NCI-H2081 treated with DMSO at 0.1 percent for 48 hours (cell line): Measurements from ENCODE around the gene ANKRD30B.
"Not testable (repeated sequence)": the region's sequence is repeated elsewhere in the genome, so short reads cannot be mapped to it uniquely, and the experiment has no call there.

Experiments used
- DNase-seq: peaks from one replicate; lab custom pipeline; 2025; lab: John Stamatoyannopoulos, UW

ANKRD30B gene

DNA sequence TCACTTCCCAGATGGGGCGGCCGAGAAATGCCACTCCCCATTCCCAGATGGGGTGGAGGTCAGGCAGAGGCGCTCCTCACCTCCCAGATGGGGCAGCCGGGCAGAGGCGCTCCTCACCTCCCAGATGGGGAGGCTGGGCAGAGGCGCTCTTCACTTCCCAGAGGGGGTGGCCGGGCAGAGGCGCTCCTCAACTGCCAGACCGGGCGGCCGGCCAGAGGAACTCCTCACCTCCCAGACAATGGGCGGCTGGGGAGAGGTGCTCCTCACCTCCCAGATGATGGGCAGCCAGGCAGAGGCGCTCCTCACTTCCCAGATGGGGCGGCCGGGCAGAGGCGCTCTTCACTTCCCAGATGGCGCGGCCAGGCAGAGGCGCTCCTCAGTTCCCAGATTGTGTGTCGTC is 108.3 kb downstream of the ANKRD30B start:
- not testable (repeated sequence) for DNase-seq

DNA sequence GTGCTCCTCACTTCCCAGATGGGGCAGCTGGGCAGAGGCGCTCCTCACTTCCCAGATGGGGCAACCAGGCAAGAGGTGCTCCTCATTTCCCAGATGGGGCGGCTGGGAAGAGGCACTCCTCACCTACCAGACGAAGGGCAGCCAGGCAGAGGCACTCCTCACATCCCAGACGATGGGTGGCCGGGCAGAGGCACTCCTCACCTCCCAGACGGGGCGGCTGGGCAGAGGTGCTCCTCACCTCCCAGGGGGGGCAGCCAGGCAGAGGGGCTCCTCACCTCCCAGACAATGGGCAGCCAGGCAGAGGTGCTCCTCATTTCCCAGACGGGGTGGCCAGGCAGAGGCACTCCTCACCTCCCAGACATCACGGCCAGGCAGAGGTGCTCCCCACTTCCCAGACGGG is 110.5 kb downstream of the ANKRD30B start:
- DNase-seq = not testable (repeated sequence)

DNA sequence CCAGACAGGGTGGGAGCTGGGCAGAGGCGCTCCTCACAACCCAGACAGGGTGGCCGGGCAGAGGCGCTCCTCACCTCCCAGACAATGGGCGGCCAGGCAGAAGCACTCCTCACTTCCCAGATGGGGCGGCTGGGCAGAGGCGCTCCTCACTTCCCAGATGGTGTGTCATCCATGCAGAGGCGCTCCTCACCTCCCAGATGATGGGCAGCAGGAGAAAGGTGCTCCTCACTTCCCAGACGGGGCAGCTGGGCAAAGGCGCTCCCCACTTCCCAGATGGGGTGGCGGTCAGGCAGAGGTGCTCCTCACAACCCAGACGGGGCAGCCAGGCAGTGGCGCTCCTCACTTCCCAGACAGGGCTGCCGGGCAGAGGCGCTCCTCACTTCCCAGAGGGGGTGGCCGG is 112.0 kb downstream of the ANKRD30B start:
- not testable (repeated sequence) for DNase-seq

DNA sequence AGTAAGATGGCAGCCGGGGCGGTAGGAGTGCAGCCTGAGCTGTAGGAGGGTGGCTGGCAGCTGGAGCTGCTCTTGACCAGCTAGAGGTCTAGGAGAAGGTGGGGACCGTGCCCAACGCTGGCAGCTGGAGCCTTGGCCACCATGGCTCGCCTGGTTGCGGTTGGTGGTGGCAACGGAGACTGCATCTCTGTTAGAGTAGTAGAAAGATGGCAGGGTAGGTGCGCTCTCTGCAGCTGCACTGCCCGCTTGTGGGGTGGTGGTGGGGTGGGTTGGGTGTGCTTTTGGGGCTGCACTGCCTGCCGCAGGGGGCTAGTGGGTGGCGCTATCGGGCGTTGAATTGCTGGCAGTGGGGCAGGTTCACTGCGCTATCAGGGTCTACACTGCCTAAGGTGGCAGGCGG is 118.5 kb downstream of the ANKRD30B start:
- not testable (repeated sequence) for DNase-seq

DNA sequence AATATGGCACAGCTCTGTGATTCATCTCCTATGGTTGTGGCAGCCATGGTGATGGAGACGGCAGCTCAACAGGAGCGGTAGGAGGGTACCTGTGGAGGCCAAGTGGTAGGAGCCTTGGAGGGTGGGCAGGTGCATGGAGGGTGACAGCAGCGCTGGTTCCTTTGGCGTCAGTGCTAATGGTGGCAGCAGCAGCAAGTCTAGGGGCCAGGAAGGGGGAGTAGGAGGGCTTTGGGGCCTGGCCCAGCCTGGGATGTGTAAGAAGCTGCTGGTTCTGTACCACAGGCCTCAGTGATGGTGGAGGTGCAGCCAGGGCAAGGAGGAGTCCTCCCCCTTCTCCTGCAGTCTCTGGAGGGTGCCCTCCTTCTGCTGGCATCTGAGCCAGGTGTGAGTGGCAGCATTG is 120.0 kb downstream of the ANKRD30B start:
- DNase-seq = not testable (repeated sequence)

- not testable (repeated sequence) for DNase-seq
Observed at GRCh38 chr18:14868825-14869224, 120.9 kb downstream of the ANKRD30B start.

GRCh38 chr18:14878826-14879225 is 130.9 kb downstream of the ANKRD30B start:
- DNase-seq = not testable (repeated sequence)

DNA sequence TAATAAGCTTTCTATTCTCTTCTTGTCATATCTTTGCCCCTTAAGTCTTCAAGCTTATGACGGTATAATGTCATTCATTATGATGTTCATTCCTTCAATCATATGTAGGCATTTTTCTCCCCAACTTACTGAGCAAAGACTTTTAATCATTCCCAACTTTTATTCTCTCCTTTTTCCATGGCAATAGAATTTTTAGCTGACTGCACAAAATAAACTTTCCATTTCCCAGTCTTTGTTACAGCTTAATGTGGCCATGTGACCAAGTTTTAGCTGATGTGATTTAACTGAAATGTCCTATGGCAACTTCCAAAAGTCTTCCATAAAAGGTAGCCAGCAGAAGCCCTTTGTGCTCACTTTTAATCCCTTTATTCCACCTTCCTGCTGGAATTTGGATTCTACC is 152.5 kb downstream of the ANKRD30B start:
- no peak for DNase-seq
